GM20431 (cell line): Measurements from ENCODE around the gene CNTFR.

ENCODE experiments used
- in situ Hi-C: fragments of 300-500 bp; cut with MseI, MboI; formaldehyde crosslinking; loops from one replicate; pipeline ENCODE4 v1.15.0; 2020; ENCODE audit warnings: low sequenced_read_pairs; ENCODE audit not compliant: unreplicated experiment

The CNTFR gene

GRCh38 chr9:34574571-34574970 is 15.0 kb downstream of the CNTFR start:
- in situ Hi-C loops = no loop called here

- in situ Hi-C loops = no loop called here
These were observed 15.8 kb downstream of the CNTFR start for GRCh38 chr9:34573599-34574325.

- in situ Hi-C loops = no loop called here
These were observed 16.9 kb downstream of the CNTFR start for GRCh38 chr9:34572628-34573027.

- in situ Hi-C loops = no loop called here
These were observed 17.4 kb downstream of the CNTFR start for GRCh38 chr9:34572092-34572491.

- in situ Hi-C loops = no loop called here
These were observed 18.1 kb downstream of the CNTFR start for GRCh38 chr9:34571481-34571810.

GRCh38 chr9:34570809-34571480 is 18.6 kb downstream of the CNTFR start:
- in situ Hi-C loops = no loop called here

GRCh38 chr9:34570376-34570775 is 19.1 kb downstream of the CNTFR start:
- in situ Hi-C loops = no loop called here

GRCh38 chr9:34568774-34569173 is 20.8 kb downstream of the CNTFR start:
- in situ Hi-C loops = no loop called here

- in situ Hi-C loops = no loop called here
These were observed 21.4 kb downstream of the CNTFR start for GRCh38 chr9:34568133-34568532.

- in situ Hi-C loops = no loop called here
These were observed 22.6 kb downstream of the CNTFR start for GRCh38 chr9:34566972-34567371.

- in situ Hi-C loops = no loop called here
These were observed 23.2 kb downstream of the CNTFR start for GRCh38 chr9:34566322-34566721.

GRCh38 chr9:34565856-34566255 is 23.7 kb downstream of the CNTFR start:
- in situ Hi-C loops = no loop called here

GRCh38 chr9:34564617-34565016 is 24.9 kb downstream of the CNTFR start:
- in situ Hi-C loops = no loop called here

- in situ Hi-C loops = no loop called here
These were observed 26.3 kb downstream of the CNTFR start for GRCh38 chr9:34563262-34563661.

- in situ Hi-C loops = no loop called here
These were observed 27.3 kb downstream of the CNTFR start for GRCh38 chr9:34562135-34562745.

- in situ Hi-C loops = no loop called here
These were observed 28.8 kb downstream of the CNTFR start for GRCh38 chr9:34560599-34561214.

GRCh38 chr9:34559624-34560455 is 29.7 kb downstream of the CNTFR start:
- in situ Hi-C loops = no loop called here

GRCh38 chr9:34558919-34559623 is 30.5 kb downstream of the CNTFR start:
- in situ Hi-C loops = no loop called here

GRCh38 chr9:34558364-34558763 is 31.2 kb downstream of the CNTFR start:
- in situ Hi-C loops = no loop called here
